ENCODE measurements around the gene UBR4. TPM values are rescaled to one million over a fixed set of nuclear protein-coding genes. Genes with fewer than 3 reads are reported as not detected.
A peak's percentile ranks its signal among the peaks of the same experiment; 100 is the strongest.

Gene UBR4
- polyA plus RNA-seq, 2 of the 4 experiments (the other 2 are of a cell fraction) = 55.8 to 74.3 TPM

- Histone ChIP-seq H3K9me3 (no peaks in the 10 kb centered on the region), H3K4me3 (no peak overlapping the region), H3K4me2 (no peak overlapping the region), H3K4me1 (peaks cover 3% of the 10 kb centered on the region; the same call in 1 of the 3 replicates), H3K27ac (no peak overlapping the region)
- ATAC-seq (no peak), FAIRE-seq (no peak), DNase-seq (ENCODE audit: low read depth in 1 of 2, low spot score in 1 of 2) (no peak)
- POLR2A ChIA-PET = no interaction called here
- WGBS (ENCODE audit: missing lambda C conversion rate) = 87% methylated on average over 2 of the region's 2 CpGs
- CTCF ChIA-PET = no interaction called here
- TF ChIP-seq FOXS1 (CRISPR knock-in tag; IDR thresholded peaks at IDR 0.05) (no peak), HMGXB4 (CRISPR knock-in tag; IDR thresholded peaks at IDR 0.05; ENCODE audit: borderline replicate concordance) (no peak), JUN (IDR thresholded peaks at IDR 0.05) (no peak), TP53 (CRISPR knock-in tag; IDR thresholded peaks at IDR 0.05) (no peak), RCOR1 (IDR thresholded peaks at IDR 0.05; ENCODE audit: low read depth, low read length) (no peak), BCL3 (IDR thresholded peaks at IDR 0.05) (no peak), KDM1A (IDR thresholded peaks at IDR 0.05; ENCODE audit: low read depth) (no peak), CHD4 (IDR thresholded peaks at IDR 0.05; ENCODE audit: borderline replicate concordance) (no peak), HOXB13 (CRISPR knock-in tag; IDR thresholded peaks at IDR 0.05; ENCODE audit: low read depth) (no peak), REST (IDR thresholded peaks at IDR 0.05) (no peak), FOSL2 (IDR thresholded peaks at IDR 0.05) (no peak), FOSL2 (CRISPR knock-in tag; IDR thresholded peaks at IDR 0.05) (no peak)
Observed at GRCh38 chr1:19169642-19170041, 40.4 kb downstream of the UBR4 start.

- ChIA-PET POLR2A (no interaction called here), CTCF (interaction anchor here (0.6 to 1.2 kb wide), 3 partner anchors 12 to 1616 kb away, joined by 3 to 4 read pairs (median 3); no protein-coding TSS in a partner anchor)
- no peak for ATAC-seq
- H3K9me3 ChIP-seq = no peaks in the 10 kb centered on the region
- WGBS (ENCODE audit: missing lambda C conversion rate) = 94% methylated on average over 6 of the region's 6 CpGs
- no peak for DNase-seq (ENCODE audit: low read depth in 1 of 2, low spot score in 1 of 2)
- FAIRE-seq = no peak
- H3K27ac ChIP-seq = no peak overlapping the region
- no peak overlapping the region for H3K4me2 ChIP-seq
- TF ChIP-seq MYC (IDR thresholded peaks at IDR 0.05; ENCODE audit: borderline replicate concordance, low read length) (no peak), CEBPB (IDR thresholded peaks at IDR 0.05) (peak in 1 of 2 experiments; percentile 58; a peak in 2 of 4 replicates)
- no peak overlapping the region for H3K4me3 ChIP-seq
- peaks cover 3% of the 10 kb centered on the region; the same call in 1 of the 3 replicates for H3K4me1 ChIP-seq
Observed at GRCh38 chr1:19167140-19167539, 42.9 kb downstream of the UBR4 start.

GRCh38 chr1:19166066-19166465 lies 44.0 kb downstream of the UBR4 start:
- H3K4me3 ChIP-seq = no peak overlapping the region
- H3K4me1 ChIP-seq = peaks cover 3% of the 10 kb centered on the region; the same call in 1 of the 3 replicates
- no peak overlapping the region for H3K4me2 ChIP-seq
- CTCF ChIA-PET = interaction anchor here (0.8 to 1.2 kb wide), 4 partner anchors 12 to 32 kb away, joined by 3 to 4 read pairs (median 3); no protein-coding TSS in a partner anchor
- POLR2A ChIA-PET = interaction anchor here (1.2 kb wide), 1 partner anchor 85 kb away, joined by 3 read pairs; the partner anchor contains the start of genes EMC1 and MRTO4
- WGBS (ENCODE audit: missing lambda C conversion rate) = 93% methylated on average over 3 of the region's 3 CpGs
- no peak overlapping the region for H3K27ac ChIP-seq
- no peaks in the 10 kb centered on the region for H3K9me3 ChIP-seq
- no peak for ATAC-seq
- DNase-seq (ENCODE audit: low read depth in 1 of 2, low spot score in 1 of 2) = no peak
- FAIRE-seq = no peak
- no peak for TF ChIP-seq FOSB (CRISPR knock-in tag; IDR thresholded peaks at IDR 0.05)
- TF ChIP-seq FOXS1 (CRISPR knock-in tag; IDR thresholded peaks at IDR 0.05) = no peak
- TF ChIP-seq BHLHE40 (IDR thresholded peaks at IDR 0.05; ENCODE audit: low read depth, low read length) = no peak
- no peak for TF ChIP-seq HMGXB4 (CRISPR knock-in tag; IDR thresholded peaks at IDR 0.05; ENCODE audit: borderline replicate concordance)
- no peak for TF ChIP-seq EHF (CRISPR knock-in tag; IDR thresholded peaks at IDR 0.05)
- TF ChIP-seq JUNB (IDR thresholded peaks at IDR 0.05) = no peak
- TF ChIP-seq HEYL (CRISPR knock-in tag; IDR thresholded peaks at IDR 0.05) = no peak
- TF ChIP-seq HOXB5 (CRISPR knock-in tag; IDR thresholded peaks at IDR 0.05) = no peak
- no peak for TF ChIP-seq PBX3 (IDR thresholded peaks at IDR 0.05)
- no peak for TF ChIP-seq NFE2L2 (conservative IDR thresholded peaks at IDR 0.05; ENCODE audit: low read length)
- TF ChIP-seq POLR2A (IDR thresholded peaks at IDR 0.05; ENCODE audit: low read length) = no peak
- TF ChIP-seq ELK1 (IDR thresholded peaks at IDR 0.05; ENCODE audit: low read depth, low read length) = no peak
